ENCODE results near the gene MICU2. TPM values are rescaled to one million over a fixed set of nuclear protein-coding genes. Genes with fewer than 3 reads are reported as not detected.
A peak's percentile ranks its signal among the peaks of the same experiment; 100 is the strongest.

MICU2 gene
- total RNA-seq, 1 donor = 56.6 TPM

- TF ChIP-seq, protein P1, sequence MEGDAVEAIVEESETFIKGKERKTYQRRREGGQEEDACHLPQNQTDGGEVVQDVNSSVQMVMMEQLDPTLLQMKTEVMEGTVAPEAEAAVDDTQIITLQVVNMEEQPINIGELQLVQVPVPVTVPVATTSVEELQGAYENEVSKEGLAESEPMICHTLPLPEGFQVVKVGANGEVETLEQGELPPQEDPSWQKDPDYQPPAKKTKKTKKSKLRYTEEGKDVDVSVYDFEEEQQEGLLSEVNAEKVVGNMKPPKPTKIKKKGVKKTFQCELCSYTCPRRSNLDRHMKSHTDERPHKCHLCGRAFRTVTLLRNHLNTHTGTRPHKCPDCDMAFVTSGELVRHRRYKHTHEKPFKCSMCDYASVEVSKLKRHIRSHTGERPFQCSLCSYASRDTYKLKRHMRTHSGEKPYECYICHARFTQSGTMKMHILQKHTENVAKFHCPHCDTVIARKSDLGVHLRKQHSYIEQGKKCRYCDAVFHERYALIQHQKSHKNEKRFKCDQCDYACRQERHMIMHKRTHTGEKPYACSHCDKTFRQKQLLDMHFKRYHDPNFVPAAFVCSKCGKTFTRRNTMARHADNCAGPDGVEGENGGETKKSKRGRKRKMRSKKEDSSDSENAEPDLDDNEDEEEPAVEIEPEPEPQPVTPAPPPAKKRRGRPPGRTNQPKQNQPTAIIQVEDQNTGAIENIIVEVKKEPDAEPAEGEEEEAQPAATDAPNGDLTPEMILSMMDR (IDR thresholded peaks at IDR 0.05; ENCODE audit: insufficient read depth, low read depth, low read length) = no peak
- DNase-seq (ENCODE audit: low read depth) = no peak
- no peak overlapping the region for H3K4me3 ChIP-seq (ENCODE audit: low read depth, low read length)
Observed at GRCh38 chr13:21517576-21517975, 86.4 kb downstream of the MICU2 start.

GRCh38 chr13:21516805-21517204, 87.2 kb downstream of the MICU2 start:
- TF ChIP-seq, protein P1 (IDR thresholded peaks at IDR 0.05; ENCODE audit: insufficient read depth, low read depth, low read length) = no peak
- H3K4me3 ChIP-seq (ENCODE audit: low read depth, low read length) = no peak overlapping the region
- peak; percentile 10 for DNase-seq (ENCODE audit: low read depth)

- DNase-seq (ENCODE audit: low read depth) = no peak
- no peak overlapping the region for H3K4me3 ChIP-seq (ENCODE audit: low read depth, low read length)
- TF ChIP-seq, protein P1 (IDR thresholded peaks at IDR 0.05; ENCODE audit: insufficient read depth, low read depth, low read length) = no peak
Observed at GRCh38 chr13:21511849-21512248, 92.1 kb downstream of the MICU2 start.

DNA sequence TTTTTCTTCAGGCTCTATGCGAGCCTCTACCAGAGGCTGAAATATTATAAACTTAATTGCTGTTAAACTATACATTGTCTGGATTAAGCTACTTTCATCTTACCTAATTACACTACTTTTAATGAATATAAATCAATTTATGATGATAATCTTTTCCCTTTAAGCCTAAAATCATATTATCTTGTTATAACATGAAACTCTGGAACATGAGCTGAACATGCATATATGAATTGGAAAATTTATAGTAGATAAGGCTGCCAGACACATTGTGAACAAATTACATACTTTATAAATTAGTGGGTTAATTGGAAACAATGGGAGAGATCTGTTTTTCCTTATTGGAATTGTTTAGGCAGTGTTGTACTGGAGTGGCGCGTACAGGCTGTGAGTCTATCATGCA, 99.6 kb downstream of the MICU2 start:
- TF ChIP-seq, protein P1 (IDR thresholded peaks at IDR 0.05; ENCODE audit: insufficient read depth, low read depth, low read length) = no peak
- no peak overlapping the region for H3K4me3 ChIP-seq (ENCODE audit: low read depth, low read length)
- DNase-seq (ENCODE audit: low read depth) = no peak

DNA sequence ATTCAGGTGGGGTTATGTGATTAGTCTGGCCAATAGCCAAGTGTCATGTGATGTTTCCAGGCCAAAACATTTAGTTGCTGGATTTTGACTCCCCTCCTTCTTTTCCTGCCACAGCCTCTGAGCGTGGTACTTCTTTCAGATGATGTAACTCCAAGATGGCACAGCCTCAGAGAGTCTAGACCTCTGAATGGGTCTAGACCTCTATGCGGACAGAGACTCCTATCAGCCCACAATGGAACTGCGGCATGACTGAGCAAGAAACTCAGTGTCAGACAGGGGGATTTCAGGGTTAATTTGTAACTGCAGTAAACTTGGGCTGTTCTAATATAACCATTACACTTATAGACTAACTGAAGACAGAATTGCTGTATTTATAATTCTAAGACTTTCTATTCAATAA, 102.3 kb downstream of the MICU2 start:
- DNase-seq (ENCODE audit: low read depth) = no peak
- no peak overlapping the region for H3K4me3 ChIP-seq (ENCODE audit: low read depth, low read length)
- TF ChIP-seq, protein P1 (IDR thresholded peaks at IDR 0.05; ENCODE audit: insufficient read depth, low read depth, low read length) = peak; percentile 6

DNA sequence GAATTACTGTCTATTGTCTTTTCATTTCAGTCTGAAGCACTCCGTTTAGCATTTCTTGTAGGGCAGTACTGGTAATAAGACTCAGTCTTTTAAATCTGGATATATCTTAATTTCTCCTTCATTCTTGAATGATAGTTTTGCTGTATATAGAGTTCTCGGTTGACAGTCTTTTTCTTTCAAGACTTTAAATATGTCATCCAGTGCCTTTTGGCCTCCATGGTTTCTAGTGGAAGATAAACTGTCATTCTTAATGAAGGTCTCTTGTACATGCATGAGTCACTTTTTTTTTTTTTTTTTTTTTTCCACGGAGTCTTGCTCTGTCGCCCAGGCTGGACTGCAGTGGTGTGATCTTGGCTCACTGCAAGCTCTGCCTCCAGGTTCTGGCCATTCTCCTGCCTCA, 117.6 kb downstream of the MICU2 start:
- H3K4me3 ChIP-seq (ENCODE audit: low read depth, low read length) = no peak overlapping the region
- TF ChIP-seq, protein P1 (IDR thresholded peaks at IDR 0.05; ENCODE audit: insufficient read depth, low read depth, low read length) = no peak
- DNase-seq (ENCODE audit: low read depth) = no peak

GRCh38 chr13:21483748-21484147, 120.2 kb downstream of the MICU2 start:
- DNase-seq (ENCODE audit: low read depth) = no peak
- no peak overlapping the region for H3K4me3 ChIP-seq (ENCODE audit: low read depth, low read length)
- TF ChIP-seq, protein P1 (IDR thresholded peaks at IDR 0.05; ENCODE audit: insufficient read depth, low read depth, low read length) = no peak
